ENCODE measurements around the gene CDYL2.

CDYL2 gene

GRCh38 chr16:80587071-80587470 lies 217.3 kb downstream of the CDYL2 start:
- DNase-seq: no peak

GRCh38 chr16:80586476-80586875 lies 217.9 kb downstream of the CDYL2 start:
- no peak for DNase-seq

GRCh38 chr16:80585764-80586163 lies 218.6 kb downstream of the CDYL2 start:
- DNase-seq: no peak

- DNase-seq: no peak
Observed at GRCh38 chr16:80583466-80583865, 220.9 kb downstream of the CDYL2 start.

GRCh38 chr16:80580109-80580832 lies 224.1 kb downstream of the CDYL2 start:
- DNase-seq: peak; percentile 55 to 72

- DNase-seq: no peak
Observed at GRCh38 chr16:80577485-80578280, 226.7 kb downstream of the CDYL2 start.

GRCh38 chr16:80576343-80576912 lies 228.0 kb downstream of the CDYL2 start:
- DNase-seq: no peak

GRCh38 chr16:80573700-80574120 lies 230.7 kb downstream of the CDYL2 start:
- DNase-seq: no peak

GRCh38 chr16:80570106-80570478 lies 234.3 kb downstream of the CDYL2 start:
- DNase-seq: no peak

GRCh38 chr16:80569440-80570105 lies 234.8 kb downstream of the CDYL2 start:
- DNase-seq: peak in 1 of 2 donors; percentile 23

- peak in 1 of 2 donors; percentile 9 for DNase-seq
Observed at GRCh38 chr16:80564394-80564793, 240.0 kb downstream of the CDYL2 start.

GRCh38 chr16:80563066-80563465 lies 241.3 kb downstream of the CDYL2 start:
- DNase-seq: no peak

GRCh38 chr16:80559369-80559768 lies 245.0 kb downstream of the CDYL2 start:
- no peak for DNase-seq

- no peak for DNase-seq
Observed at GRCh38 chr16:80557037-80557436, 247.4 kb downstream of the CDYL2 start.

- DNase-seq: no peak
Observed at GRCh38 chr16:80556481-80556880, 247.9 kb downstream of the CDYL2 start.

- no peak for DNase-seq
Observed at GRCh38 chr16:80554033-80554432, 250.4 kb downstream of the CDYL2 start.

- no peak for DNase-seq
Observed at GRCh38 chr16:80552277-80552676, 252.1 kb downstream of the CDYL2 start.

All from CD4-positive, alpha-beta T cell treated with Interleukin-1 beta for 1 hour (primary cell).